ENCODE results near the gene COPS3. TPM values are rescaled to one million over a fixed set of nuclear protein-coding genes. Genes with fewer than 3 reads are reported as not detected.

COPS3 gene
- total RNA-seq, 1 donor from 2014 or later, result 36.6 TPM

DNA sequence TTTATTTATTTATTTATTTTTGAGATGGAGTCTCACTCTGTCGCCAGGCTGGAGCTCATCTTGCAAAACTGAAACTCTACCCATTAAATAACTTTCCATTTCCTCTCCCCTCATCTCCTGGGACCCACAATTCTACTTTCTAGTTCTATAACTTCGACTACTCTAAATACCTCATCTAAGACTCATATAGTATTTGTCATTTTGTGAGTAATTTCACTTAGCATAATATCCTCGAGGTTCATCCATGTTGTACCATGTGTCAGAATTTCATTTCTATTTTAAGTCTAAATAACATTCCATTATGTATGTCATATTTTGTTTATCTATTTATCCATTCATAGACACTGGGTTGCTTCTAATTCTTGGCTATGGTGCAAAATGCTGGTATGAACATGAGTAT, 17.1 kb upstream of the COPS3 start:
- intact Hi-C loops (cut with DNase I), result no loop called here
- TF ChIP-seq, protein P1, sequence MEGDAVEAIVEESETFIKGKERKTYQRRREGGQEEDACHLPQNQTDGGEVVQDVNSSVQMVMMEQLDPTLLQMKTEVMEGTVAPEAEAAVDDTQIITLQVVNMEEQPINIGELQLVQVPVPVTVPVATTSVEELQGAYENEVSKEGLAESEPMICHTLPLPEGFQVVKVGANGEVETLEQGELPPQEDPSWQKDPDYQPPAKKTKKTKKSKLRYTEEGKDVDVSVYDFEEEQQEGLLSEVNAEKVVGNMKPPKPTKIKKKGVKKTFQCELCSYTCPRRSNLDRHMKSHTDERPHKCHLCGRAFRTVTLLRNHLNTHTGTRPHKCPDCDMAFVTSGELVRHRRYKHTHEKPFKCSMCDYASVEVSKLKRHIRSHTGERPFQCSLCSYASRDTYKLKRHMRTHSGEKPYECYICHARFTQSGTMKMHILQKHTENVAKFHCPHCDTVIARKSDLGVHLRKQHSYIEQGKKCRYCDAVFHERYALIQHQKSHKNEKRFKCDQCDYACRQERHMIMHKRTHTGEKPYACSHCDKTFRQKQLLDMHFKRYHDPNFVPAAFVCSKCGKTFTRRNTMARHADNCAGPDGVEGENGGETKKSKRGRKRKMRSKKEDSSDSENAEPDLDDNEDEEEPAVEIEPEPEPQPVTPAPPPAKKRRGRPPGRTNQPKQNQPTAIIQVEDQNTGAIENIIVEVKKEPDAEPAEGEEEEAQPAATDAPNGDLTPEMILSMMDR (IDR thresholded peaks at IDR 0.05), result no peak
- DNase-seq (ENCODE audit: low spot score in 2 of 2), result no peak
- Histone ChIP-seq H3K4me3 (no peak overlapping the region), H3K36me3 (no peaks in the 10 kb centered on the region), H3K9me3 (no peaks in the 10 kb centered on the region), H3K27ac (no peak overlapping the region), H3K4me1 (peaks cover 0 to 3% of the 10 kb centered on the region in 2 donors), H3K27me3 (no peaks in the 10 kb centered on the region)

DNA sequence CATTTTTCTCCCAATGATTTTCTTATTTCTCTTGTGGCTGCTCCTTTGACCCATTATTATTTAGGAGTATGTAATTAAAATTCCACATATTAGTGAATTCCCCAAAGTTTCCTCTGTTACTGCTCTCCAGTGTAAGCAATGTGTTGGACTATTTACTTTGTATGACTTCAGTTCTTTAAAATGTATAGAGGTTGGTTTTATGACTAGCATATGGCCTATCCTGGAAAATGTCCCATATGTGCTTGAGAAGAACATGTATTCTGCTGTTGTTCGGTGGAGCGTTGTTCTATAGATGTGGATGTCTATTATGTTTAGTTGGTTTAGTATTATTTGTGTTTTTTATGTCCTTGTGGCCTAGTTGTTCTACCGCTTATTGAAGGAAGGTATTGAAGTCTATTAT, 16.2 kb upstream of the COPS3 start:
- Histone ChIP-seq H3K36me3 (no peaks in the 10 kb centered on the region), H3K9me3 (no peaks in the 10 kb centered on the region), H3K4me1 (peaks cover 0 to 3% of the 10 kb centered on the region in 2 donors), H3K27ac (no peak overlapping the region), H3K27me3 (no peaks in the 10 kb centered on the region), H3K4me3 (no peak overlapping the region)
- intact Hi-C loops (cut with DNase I), result no loop called here
- TF ChIP-seq, protein P1 (IDR thresholded peaks at IDR 0.05), result no peak
- no peak for DNase-seq (ENCODE audit: low spot score in 2 of 2)

DNA sequence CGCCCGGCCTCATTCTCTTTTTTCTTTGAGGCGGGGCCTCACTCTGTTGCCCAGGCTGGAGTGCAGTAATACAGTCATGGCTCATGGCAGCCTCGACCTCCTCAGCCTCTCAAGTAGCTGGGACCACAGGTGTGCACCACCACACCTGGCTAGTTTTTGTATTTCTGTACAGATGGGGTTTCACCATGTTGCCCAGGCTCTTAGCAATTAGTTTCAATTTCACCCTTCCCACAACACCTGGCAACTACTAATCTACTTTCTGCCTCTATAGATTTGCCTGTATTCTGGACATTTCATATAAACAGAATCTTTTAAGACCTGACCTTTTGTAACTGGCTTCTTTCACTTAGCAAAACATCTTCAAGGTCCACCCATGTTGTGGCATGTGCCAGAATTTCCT, 14.1 kb upstream of the COPS3 start:
- no peaks in the 10 kb centered on the region for H3K9me3 ChIP-seq
- H3K4me3 ChIP-seq, result no peak overlapping the region
- no peaks in the 10 kb centered on the region for H3K27me3 ChIP-seq
- no peak for DNase-seq (ENCODE audit: low spot score in 2 of 2)
- H3K4me1 ChIP-seq, result no peaks in the 10 kb centered on the region
- no peaks in the 10 kb centered on the region for H3K36me3 ChIP-seq
- TF ChIP-seq, protein P1 (IDR thresholded peaks at IDR 0.05), result no peak
- H3K27ac ChIP-seq, result no peak overlapping the region
- intact Hi-C loops (cut with DNase I), result no loop called here

DNA sequence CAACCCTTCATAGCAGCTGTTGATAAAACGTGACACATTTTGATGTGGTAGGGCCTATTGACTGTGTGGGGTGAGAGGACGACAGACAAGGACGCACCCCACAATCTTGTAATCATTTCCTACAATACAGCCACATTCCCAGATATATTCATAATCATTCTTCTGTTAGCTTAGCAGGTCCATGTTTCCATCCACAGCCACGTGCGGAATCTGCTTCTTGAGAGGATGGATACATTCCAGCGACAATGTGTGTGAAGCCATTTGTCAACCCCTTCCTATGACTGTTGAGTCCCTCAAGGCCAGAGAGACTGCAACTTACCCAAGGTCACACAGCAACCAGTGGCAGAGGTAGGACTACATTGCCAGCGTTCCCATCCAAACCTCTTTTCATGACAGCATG, 8.7 kb upstream of the COPS3 start:
- Histone ChIP-seq H3K27ac (no peak overlapping the region), H3K4me1 (no peaks in the 10 kb centered on the region), H3K9me3 (no peaks in the 10 kb centered on the region), H3K36me3 (no peaks in the 10 kb centered on the region), H3K27me3 (no peaks in the 10 kb centered on the region), H3K4me3 (no peak overlapping the region)
- intact Hi-C loops (cut with DNase I), result no loop called here
- TF ChIP-seq, protein P1 (IDR thresholded peaks at IDR 0.05), result no peak
- DNase-seq (ENCODE audit: low spot score in 2 of 2), result no peak

DNA sequence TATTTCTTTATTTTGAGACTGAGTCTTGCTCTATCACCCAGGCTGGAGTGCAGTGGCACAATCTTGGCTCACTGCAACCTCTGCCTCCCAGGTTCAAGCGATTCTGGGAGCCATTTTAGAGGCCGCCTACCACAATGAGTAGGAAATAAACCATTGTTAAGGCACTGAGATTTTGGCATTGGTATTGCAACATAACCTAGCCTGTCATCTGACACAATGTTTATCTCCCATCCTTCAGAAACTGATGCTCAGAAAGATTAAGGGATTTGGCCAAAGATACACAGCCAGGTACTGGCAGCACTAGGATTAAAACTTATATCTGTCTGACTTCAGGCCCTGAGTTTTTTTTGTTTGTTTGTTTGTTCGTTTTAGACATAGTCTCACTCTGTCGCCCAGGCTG, 8.0 kb upstream of the COPS3 start:
- no peak overlapping the region for H3K27ac ChIP-seq
- TF ChIP-seq, protein P1 (IDR thresholded peaks at IDR 0.05), result no peak
- no peaks in the 10 kb centered on the region for H3K9me3 ChIP-seq
- H3K27me3 ChIP-seq, result no peaks in the 10 kb centered on the region
- no peak overlapping the region for H3K4me3 ChIP-seq
- H3K4me1 ChIP-seq, result no peaks in the 10 kb centered on the region
- DNase-seq (ENCODE audit: low spot score in 2 of 2), result no peak
- intact Hi-C loops (cut with DNase I), result no loop called here
- H3K36me3 ChIP-seq, result no peaks in the 10 kb centered on the region

DNA sequence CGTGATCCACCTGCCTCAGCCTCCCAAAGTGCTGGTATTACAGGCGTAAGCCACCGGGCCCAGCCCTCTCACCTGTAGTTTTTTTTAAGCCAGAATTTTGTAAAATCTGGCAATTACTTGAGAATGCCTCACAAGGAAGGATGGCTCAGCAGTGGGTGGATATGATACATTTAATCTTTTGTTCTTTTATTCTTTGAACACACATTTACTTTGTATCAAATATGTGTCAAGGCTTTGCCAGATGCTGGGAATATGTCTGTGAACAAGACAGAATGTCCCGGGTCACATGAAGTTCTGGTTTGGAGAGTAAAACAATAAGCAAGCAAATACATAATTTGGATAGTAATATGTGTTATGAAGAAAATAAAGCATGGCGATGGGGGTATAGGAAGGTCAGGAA, 4.9 kb upstream of the COPS3 start:
- Histone ChIP-seq H3K4me1 (no peaks in the 10 kb centered on the region), H3K27me3 (no peaks in the 10 kb centered on the region), H3K27ac (no peak overlapping the region), H3K36me3 (no peaks in the 10 kb centered on the region), H3K9me3 (no peaks in the 10 kb centered on the region), H3K4me3 (no peak overlapping the region)
- intact Hi-C loops (cut with DNase I), result no loop called here
- no peak for DNase-seq (ENCODE audit: low spot score in 2 of 2)
- TF ChIP-seq, protein P1 (IDR thresholded peaks at IDR 0.05), result no peak
